Glutamatergic neuron (in vitro differentiated cells): ENCODE measurements around the gene LRRIQ3. TPM values are rescaled to one million over a fixed set of nuclear protein-coding genes. Genes with fewer than 3 reads are reported as not detected.

Experiments used
- DNase-seq: peaks from one replicate; pipeline ENCODE4 v3.0.0; 2022
- H3K27ac Mint-ChIP-seq: one replicate; pipeline ENCODE4 v1.8.0; 2020; ENCODE audit warnings: mild to moderate bottlenecking, mixed read lengths, inconsistent platforms; ENCODE audit not compliant: unreplicated experiment
- H3K27me3 Mint-ChIP-seq: one replicate; pipeline ENCODE4 v1.8.0; 2020; ENCODE audit warnings: mild to moderate bottlenecking, moderate library complexity, mixed read lengths, inconsistent platforms; ENCODE audit not compliant: unreplicated experiment
- H3K36me3 Mint-ChIP-seq: one replicate; pipeline ENCODE4 v1.8.0; 2020; ENCODE audit warnings: mild to moderate bottlenecking, mixed read lengths, inconsistent platforms; ENCODE audit not compliant: unreplicated experiment
- H3K4me1 Mint-ChIP-seq: one replicate; pipeline ENCODE4 v1.8.0; 2020; ENCODE audit warnings: mild to moderate bottlenecking, low read depth, mixed read lengths, inconsistent platforms; ENCODE audit not compliant: unreplicated experiment
- H3K4me3 Mint-ChIP-seq: one replicate; pipeline ENCODE4 v1.8.0; 2020; ENCODE audit warnings: mild to moderate bottlenecking, mixed read lengths, inconsistent platforms; ENCODE audit not compliant: unreplicated experiment
- H3K9me3 Mint-ChIP-seq: one replicate; pipeline ENCODE4 v1.8.0; 2020; ENCODE audit warnings: mild to moderate bottlenecking, moderate library complexity, mixed read lengths, inconsistent platforms; ENCODE audit not compliant: unreplicated experiment
- total RNA-seq: library from RNA; stranded (reverse); fragmentation: NEBNext Ultra II Directional; extraction: Animal tissue kit (Norgen Biotek cat#: 25700); gene quantifications from one replicate; pipeline ENCODE4 v1.2.1, GENCODE V29; 2021; ENCODE audit not compliant: unreplicated experiment
- TF ChIP-seq, protein P1 (sequence below): fragments of 200-600 bp; sonication (generic); IDR thresholded peaks from one replicate; pipeline ENCODE4 v1.5.0; 2021; ENCODE audit not compliant: partially characterized antibody, unreplicated experiment

The LRRIQ3 gene
- total RNA-seq, 1 donor from 2014 or later, result 0.20 TPM

- TF ChIP-seq, protein P1, sequence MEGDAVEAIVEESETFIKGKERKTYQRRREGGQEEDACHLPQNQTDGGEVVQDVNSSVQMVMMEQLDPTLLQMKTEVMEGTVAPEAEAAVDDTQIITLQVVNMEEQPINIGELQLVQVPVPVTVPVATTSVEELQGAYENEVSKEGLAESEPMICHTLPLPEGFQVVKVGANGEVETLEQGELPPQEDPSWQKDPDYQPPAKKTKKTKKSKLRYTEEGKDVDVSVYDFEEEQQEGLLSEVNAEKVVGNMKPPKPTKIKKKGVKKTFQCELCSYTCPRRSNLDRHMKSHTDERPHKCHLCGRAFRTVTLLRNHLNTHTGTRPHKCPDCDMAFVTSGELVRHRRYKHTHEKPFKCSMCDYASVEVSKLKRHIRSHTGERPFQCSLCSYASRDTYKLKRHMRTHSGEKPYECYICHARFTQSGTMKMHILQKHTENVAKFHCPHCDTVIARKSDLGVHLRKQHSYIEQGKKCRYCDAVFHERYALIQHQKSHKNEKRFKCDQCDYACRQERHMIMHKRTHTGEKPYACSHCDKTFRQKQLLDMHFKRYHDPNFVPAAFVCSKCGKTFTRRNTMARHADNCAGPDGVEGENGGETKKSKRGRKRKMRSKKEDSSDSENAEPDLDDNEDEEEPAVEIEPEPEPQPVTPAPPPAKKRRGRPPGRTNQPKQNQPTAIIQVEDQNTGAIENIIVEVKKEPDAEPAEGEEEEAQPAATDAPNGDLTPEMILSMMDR, result no peak
- Mint-ChIP-seq H3K4me1 (peaks cover 6% of the 10 kb centered on the region), H3K27ac (peak overlapping the region; percentile 7), H3K4me3 (no peak overlapping the region), H3K9me3 (peaks cover 2% of the 10 kb centered on the region), H3K27me3 (no peaks in the 10 kb centered on the region), H3K36me3 (no peaks in the 10 kb centered on the region)
- no peak for DNase-seq
Observed at GRCh38 chr1:74012583-74012982, 185.4 kb downstream of the LRRIQ3 start.

DNA sequence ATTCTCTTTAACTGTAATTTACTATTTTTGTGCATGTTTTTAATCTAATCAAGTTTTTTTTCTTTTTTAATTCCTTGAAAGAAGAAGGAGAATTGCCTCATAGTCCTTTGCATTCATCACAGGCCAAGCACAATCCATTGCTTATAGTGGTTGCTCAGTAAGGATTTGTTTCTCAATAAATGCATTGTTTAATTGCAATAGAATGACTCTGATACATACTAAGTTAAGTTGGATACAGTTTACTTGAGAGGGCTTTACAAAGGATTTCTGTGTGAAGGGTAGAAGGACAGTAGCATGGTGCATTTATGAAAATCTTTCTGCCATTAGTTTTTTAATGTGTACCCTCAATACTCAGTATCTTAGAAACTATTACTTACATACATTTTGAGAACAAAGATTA lies 186.2 kb downstream of the LRRIQ3 start:
- no peaks in the 10 kb centered on the region for H3K27me3 Mint-ChIP-seq
- no peak for DNase-seq
- H3K9me3 Mint-ChIP-seq, result peaks cover 2% of the 10 kb centered on the region
- no peak overlapping the region for H3K4me3 Mint-ChIP-seq
- H3K4me1 Mint-ChIP-seq, result peaks cover 6% of the 10 kb centered on the region
- no peak overlapping the region for H3K27ac Mint-ChIP-seq
- no peaks in the 10 kb centered on the region for H3K36me3 Mint-ChIP-seq
- TF ChIP-seq, protein P1, result no peak

GRCh38 chr1:74010206-74010605 lies 187.8 kb downstream of the LRRIQ3 start:
- TF ChIP-seq, protein P1, result no peak
- Mint-ChIP-seq H3K27me3 (no peaks in the 10 kb centered on the region), H3K9me3 (peaks cover 2% of the 10 kb centered on the region), H3K36me3 (no peaks in the 10 kb centered on the region), H3K4me1 (peaks cover 6% of the 10 kb centered on the region), H3K27ac (no peak overlapping the region), H3K4me3 (no peak overlapping the region)
- DNase-seq, result no peak

DNA sequence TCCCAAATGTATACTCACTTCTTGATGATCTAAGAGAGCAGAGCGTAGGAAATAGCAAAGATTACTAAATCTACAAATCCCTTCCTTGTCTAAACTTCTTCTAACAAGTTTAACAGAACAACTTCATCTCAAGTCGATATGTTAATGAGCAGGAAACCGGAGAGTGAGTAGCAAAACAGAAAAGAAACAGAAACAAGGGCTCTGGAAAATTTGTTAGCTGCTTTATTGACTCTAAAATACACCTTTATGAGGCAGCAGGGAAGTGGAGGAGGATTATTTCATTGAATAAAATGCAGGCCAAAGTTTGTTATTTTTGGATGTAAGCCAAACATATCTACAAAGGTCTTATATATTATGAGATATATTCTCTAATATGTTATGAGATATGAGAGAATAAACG lies 192.4 kb downstream of the LRRIQ3 start:
- H3K27ac Mint-ChIP-seq, result no peak overlapping the region
- peaks cover 8% of the 10 kb centered on the region for H3K36me3 Mint-ChIP-seq
- TF ChIP-seq, protein P1, result no peak
- DNase-seq, result no peak
- H3K4me1 Mint-ChIP-seq, result peaks cover 5% of the 10 kb centered on the region
- no peaks in the 10 kb centered on the region for H3K27me3 Mint-ChIP-seq
- no peak overlapping the region for H3K4me3 Mint-ChIP-seq
- H3K9me3 Mint-ChIP-seq, result no peaks in the 10 kb centered on the region

GRCh38 chr1:74003806-74004205 lies 194.2 kb downstream of the LRRIQ3 start:
- no peaks in the 10 kb centered on the region for H3K9me3 Mint-ChIP-seq
- peaks cover 5% of the 10 kb centered on the region for H3K4me1 Mint-ChIP-seq
- no peak for DNase-seq
- TF ChIP-seq, protein P1, result no peak
- no peak overlapping the region for H3K4me3 Mint-ChIP-seq
- peaks cover 8% of the 10 kb centered on the region for H3K36me3 Mint-ChIP-seq
- no peak overlapping the region for H3K27ac Mint-ChIP-seq
- H3K27me3 Mint-ChIP-seq, result peaks cover 1% of the 10 kb centered on the region
